Measurements from ENCODE around the gene MALRD1.

GRCh38 chr10:19713800-19714525 lies 665.4 kb downstream of the MALRD1 start:
- no peak for TF ChIP-seq EZH2 (IDR thresholded peaks at IDR 0.05; ENCODE audit: borderline replicate concordance, low read depth, low read length, poor library complexity, severe bottlenecking)
- no peak for TF ChIP-seq CTCF (conservative IDR thresholded peaks at IDR 0.05; ENCODE audit: low read depth, low read length)

Measured in A673 (cell line).